Measurements from ENCODE around the gene MGAT5B. TPM values are rescaled to one million over a fixed set of nuclear protein-coding genes. Genes with fewer than 3 reads are reported as not detected.

MGAT5B gene
- total and polyA plus RNA-seq, 10 of the 15 experiments (the other 5 are each of a cell fraction or from before 2014, with no cell fraction given) = 0.13 TPM; not detected in 9

GRCh38 chr17:76845541-76846017, 22.6 kb upstream of the MGAT5B start:
- intact Hi-C loops (cut with micrococcal nuclease; ENCODE audit: unreplicated experiment) (no loop called here), in situ Hi-C loops (cut with MboI) (no loop called here)
- 10% methylated on average over 6 of the region's 6 CpGs for WGBS (ENCODE audit: insufficient coverage, insufficient replicate concordance, low lambda C conversion rate, missing lambda C conversion rate)
- BruUV-seq (replicated peaks) = no TSS peak
- POLR2A ChIA-PET = no interaction called here
- Histone ChIP-seq H3K27me3 (replicated peaks in 1 of 2; ENCODE audit: control insufficient read depth in 2 of 2, insufficient read depth in 2 of 2, low read length in 1 of 2) (peaks cover 4 to 10% of the 10 kb centered on the region in 2 experiments), H3K79me2 (ENCODE audit: control insufficient read depth, insufficient read depth, low read length) (no peaks in the 10 kb centered on the region), H3K4me3 (no peak overlapping the region), H3K27ac (ENCODE audit: control insufficient read depth, insufficient read depth) (no peak overlapping the region), H3K4me2 (ENCODE audit: control insufficient read depth, insufficient read depth) (no peak overlapping the region), H3K4me1 (ENCODE audit: control insufficient read depth, insufficient read depth, low read length) (no peaks in the 10 kb centered on the region), H4K20me1 (ENCODE audit: control insufficient read depth, insufficient read depth) (no peaks in the 10 kb centered on the region), H3K9ac (ENCODE audit: control insufficient read depth, insufficient read depth, low read length) (no peak overlapping the region), H3K36me3 (ENCODE audit: control insufficient read depth in 2 of 2, insufficient read depth in 2 of 2, low read length in 1 of 2) (no peaks in the 10 kb centered on the region), H3K9me3 (replicated peaks; ENCODE audit: control insufficient read depth, insufficient read depth, low read length) (no peaks in the 10 kb centered on the region), H2AFZ (ENCODE audit: control insufficient read depth, low read depth, low read length) (no peak overlapping the region)
- DNase-seq (ENCODE audit: low read depth, low spot score) = no peak
- RAD21 ChIA-PET (ENCODE audit: unreplicated experiment) = no interaction called here
- TF ChIP-seq SUZ12 (IDR thresholded peaks at IDR 0.05; ENCODE audit: unreplicated experiment) (no peak), NRF1 (conservative IDR thresholded peaks at IDR 0.05; ENCODE audit: low read depth, low read length) (no peak), BMI1 (IDR thresholded peaks at IDR 0.05; ENCODE audit: borderline replicate concordance) (no peak), TCF12 (IDR thresholded peaks at IDR 0.05; ENCODE audit: low read depth, low read length) (no peak), JUND (IDR thresholded peaks at IDR 0.05; ENCODE audit: low read depth, low read length) (no peak), BCLAF1 (IDR thresholded peaks at IDR 0.05) (no peak)
- SMC1A ChIA-PET (ENCODE audit: uncharacterized antibody, unreplicated experiment) = interaction anchor here (1.0 kb wide), 1 partner anchor 26 kb away, joined by 3 read pairs; no protein-coding TSS in a partner anchor
- ATAC-seq = no peak
- CTCF ChIA-PET = interaction anchor here (1.0 kb wide), 1 partner anchor 28 kb away, joined by 3 read pairs; no protein-coding TSS in a partner anchor
- no peak for FAIRE-seq
